ENCODE measurements around the gene TENM4.

DNA sequence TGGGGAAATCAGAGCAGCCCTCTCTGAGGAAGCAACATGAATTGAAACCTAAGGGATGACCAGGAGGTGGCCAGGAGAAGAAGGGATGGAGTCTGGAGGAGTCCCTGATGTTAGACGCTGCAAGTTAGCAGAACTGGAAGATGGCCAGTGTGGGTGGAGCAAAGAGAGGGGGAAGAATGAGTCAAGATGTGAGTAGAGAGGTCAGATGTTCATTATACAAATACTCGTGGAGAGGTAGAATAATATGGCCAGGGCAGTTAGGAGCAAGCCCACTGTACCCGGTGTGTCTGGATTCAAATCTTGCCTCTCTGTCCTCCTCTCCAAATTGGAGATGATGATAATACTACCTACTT lies 242.0 kb downstream of the TENM4 start:
- TF ChIP-seq CTCF (IDR thresholded peaks at IDR 0.05), result no peak
- no peak for TF ChIP-seq POLR2A (IDR thresholded peaks at IDR 0.05)
- TF ChIP-seq POLR2AphosphoS5 (IDR thresholded peaks at IDR 0.05), result no peak
